ENCODE measurements around the gene SLC35B1.
"Not testable (repeated sequence)": the region's sequence is repeated elsewhere in the genome, so short reads cannot be mapped to it uniquely, and the experiment has no call there.

Gene SLC35B1

DNA sequence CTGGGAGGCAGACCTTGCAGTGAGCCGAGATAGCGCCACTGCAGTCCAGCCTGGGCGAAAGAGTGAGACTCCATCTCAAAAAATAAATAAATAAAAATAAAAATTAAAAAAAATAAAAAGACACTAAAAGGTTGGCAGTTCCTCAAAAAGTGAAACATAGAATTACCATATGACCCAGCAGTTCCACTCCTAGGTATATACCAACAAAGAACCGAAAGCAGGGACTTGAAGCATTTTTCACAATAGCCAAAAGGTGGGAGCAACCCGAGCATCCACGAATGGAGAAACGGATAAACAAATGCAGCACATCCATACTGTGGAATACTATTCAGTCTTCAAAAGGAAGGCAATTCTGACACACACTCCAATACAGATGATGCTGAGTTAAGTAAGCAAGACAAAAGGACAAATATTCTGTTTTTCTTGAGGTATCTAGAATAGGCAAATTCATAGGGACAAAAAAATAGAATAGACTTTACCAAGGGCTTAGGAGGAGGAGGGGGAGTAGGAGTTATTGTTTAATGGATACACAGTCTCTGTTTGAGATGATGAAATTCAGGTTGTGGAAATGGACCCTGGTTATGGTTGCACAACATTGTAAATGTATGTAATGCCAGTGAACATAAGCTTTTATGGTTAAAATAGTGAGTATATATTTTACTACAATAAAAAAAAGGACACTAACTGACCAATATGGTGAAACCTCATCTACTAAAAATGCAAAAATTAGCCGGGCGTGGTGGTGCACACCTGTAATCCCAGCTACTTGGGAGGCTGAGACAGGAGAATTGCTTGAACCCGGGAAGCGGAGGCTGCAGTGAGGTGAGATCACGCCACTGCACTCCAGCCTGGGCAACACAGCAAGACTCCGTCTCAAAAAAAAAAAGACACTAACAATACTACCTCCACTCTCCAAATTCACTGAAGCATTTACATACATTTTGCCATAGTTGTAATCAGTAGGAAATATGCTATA lies 27.0 kb upstream of the SLC35B1 start:
- ATAC-seq, result no peak

DNA sequence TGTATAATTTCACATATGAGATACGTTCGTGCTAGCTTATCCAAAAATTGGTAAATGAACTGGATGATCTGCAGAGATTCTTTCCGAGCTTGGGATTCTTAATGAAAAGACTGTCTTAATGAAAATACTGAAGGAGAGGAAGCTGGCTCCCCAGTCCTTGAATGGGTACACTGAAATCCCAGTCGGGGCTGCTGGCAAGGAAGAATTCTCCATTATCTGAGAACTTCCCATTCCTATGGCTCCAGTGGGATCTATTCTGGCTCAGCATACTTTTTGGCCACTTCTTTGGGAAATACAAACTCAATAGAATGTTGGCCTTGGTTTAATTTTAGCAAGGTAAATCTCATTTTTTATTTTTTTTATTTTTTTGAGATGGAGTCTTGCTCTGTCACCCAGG lies 23.7 kb upstream of the SLC35B1 start:
- no peak for ATAC-seq

DNA sequence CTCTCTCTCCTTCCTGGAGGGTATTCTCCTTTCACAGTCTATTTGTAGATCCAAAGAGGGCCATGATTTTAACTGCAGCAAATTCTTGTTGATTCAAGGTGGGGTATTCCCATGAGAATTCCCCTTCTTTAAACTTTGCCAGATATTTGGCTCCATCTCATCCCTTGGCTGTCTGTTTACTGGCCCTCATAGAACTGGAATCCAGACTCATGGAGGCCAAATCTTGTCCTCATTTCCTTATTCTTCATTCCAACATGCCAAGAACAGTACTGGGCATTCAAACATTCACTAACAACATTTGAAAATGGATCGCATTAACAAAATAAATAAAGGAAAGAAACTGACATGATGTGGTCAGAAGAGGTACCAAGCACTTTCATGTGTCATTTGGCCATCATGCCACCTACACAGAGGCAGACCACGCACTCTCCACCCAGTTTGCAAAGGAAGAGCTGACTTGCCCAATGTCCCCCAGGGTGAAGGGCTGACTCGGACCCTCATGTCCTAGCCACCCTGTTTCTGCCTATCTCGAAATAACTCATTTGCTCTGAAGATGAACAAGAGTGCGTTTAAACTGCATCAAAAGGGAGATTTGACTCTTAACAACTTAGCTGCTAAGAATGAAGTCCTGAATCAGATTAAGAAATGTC lies 23.1 kb upstream of the SLC35B1 start:
- no peak for ATAC-seq

DNA sequence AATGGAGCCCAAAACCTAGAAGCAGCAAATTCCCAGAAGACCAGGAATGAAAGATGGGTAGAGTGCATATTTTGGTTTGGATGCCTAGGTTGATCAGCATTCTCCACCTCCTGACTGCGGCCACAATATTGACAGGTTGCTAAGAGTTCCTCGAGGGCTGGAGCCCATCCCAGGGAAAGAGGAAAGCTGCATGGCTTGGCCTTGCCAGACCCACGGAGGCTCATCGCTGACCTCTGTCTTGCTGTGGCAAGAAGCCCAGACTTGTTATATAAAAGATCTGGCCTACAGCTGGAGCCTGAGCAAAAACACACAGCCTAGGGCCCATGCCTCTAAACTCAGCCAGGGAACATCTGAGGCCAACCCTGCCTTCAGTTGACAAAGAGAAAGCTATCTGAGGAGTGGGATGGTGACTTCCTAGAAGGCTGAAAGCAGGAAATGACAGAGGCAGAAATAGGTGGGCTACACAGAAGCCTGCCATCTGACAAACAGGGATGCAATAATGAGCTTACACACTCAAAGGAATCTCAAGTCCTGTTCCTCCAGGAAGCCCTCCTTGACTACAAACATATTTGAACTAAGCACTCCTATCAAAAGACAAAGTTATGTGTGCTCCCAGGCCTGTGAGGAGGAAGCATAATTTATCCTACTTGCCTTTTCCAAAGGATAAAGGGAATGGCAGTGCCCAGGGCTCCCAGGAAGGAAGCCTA lies 22.5 kb upstream of the SLC35B1 start:
- no peak for ATAC-seq

DNA sequence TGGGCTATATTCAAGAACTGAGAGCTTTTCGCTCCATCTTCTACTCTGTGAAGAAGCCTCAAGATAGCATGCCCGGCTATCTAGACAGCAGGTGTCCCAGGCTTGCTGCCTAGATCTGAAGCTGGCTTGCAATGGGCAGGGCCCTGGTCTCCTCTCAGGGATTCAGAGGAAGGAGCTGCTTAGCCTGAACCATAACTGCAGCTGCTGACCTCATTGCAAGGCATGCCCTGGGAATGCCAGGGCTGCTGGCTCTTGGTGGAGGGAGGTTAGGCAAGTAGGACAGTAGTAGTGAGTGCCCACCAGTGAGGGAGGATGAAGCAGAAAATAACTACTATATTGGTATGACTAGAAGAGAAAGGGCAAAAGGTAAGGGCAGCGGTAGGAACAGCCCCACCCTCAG lies 21.3 kb upstream of the SLC35B1 start:
- no peak for ATAC-seq

DNA sequence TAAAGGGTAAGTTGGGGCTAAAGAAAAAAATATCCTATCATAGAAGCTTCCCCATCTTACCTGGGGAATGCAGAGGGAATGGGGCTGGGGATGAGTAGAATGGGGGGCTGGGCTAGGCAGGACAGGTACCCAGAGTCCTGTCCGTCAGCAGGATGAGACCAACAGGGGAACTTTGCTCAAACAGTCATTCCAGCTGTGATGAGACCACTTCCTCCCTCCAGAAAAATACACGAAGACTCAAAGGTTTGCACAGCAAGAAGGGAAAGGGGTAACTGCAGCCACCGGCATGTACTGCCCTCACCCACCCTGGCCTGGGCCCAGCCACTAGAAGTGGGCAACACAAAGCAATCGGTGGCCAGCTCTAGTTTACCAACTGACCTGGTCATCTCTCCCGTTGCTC lies 20.7 kb upstream of the SLC35B1 start:
- no peak for ATAC-seq

DNA sequence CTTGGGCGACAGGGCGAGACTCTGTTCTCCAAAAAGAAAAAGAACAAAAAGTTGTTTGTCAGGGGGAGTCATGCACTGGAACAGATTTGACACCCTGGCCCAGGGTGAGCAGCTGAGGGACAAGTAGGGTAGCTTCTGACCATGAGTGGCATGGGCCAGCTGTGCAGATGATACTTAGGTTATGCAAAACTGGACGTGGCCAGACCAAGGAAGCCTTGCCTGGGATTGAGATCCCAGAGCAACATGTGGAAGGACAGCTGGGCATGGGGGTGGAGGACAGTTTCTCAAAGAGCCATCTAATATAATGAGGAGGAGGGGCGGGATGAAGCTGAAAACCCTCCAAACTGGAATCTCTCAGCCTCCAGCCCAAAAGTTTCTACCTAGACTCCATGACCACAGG lies 19.6 kb upstream of the SLC35B1 start:
- no peak for ATAC-seq

DNA sequence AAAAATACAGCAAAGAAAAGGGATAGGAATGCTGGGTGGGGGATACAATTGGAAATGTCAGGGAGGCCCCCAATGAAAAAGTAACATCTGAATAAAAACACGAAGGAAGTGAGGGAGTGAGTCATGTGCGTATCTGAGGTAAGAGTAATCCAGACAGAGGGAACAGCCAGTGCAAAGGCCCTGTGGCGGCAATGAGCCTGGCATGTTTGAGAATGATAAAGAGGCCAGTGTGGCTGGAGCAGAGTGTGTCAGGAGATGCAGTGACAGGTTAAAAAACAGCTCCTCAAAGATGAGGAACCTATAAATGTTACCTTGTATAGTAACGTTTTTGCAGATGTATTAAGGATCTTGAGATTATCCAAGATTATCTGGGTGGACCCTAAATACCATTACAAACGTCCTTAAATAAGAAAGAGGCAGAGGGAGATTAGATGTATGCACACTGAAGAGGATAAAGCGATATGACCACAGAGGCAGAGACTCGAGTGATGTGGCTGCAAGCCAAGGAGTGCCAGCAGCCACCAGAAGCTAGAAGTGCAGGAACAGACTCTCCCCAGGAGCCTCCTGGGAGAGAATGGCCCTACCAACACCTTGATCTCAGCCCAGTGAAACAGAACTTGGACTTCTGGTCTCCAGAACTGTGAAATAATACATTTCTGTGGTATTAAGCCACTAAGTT lies 17.8 kb upstream of the SLC35B1 start:
- ATAC-seq, result no peak

DNA sequence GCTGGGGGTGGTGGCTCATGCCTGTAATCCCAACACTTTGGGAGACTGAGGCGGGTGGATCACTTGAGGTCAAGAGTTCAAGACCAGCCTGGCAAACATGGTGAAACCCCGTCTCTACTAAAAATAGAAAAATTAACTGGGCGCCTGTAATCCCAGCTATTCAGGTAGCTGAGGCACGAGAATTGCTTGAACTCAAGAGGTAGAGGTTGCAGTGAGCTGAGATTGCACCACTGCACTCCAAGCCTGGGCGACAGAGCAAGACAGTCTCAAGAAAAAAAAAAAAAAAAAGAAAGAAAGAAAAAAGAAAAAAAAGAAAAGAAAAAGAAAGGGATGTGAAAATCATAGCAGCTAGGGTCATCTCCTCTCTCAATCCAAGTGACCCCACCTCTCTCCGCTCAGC lies 16.8 kb upstream of the SLC35B1 start:
- ATAC-seq, result not testable (repeated sequence)

DNA sequence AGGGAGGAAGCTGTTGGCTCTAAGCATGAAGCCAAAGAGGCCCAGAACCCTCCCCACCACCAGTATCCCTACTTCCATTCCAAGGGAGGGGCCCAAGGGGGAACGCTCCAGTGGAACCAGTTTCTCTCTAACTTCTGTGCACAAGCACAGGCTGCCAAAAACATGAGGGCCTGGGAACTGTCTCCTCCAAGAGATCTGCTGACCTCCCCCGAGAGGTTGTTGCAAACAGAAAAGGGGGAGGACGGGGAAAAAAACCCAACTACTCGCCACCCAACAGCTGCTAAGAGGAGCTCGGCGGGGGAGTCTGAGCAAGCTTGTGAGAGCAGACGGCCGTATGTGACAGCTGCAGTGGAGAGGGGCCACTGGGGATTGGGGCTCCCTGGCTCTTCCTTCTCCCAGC lies 15.7 kb upstream of the SLC35B1 start:
- ATAC-seq, result no peak

DNA sequence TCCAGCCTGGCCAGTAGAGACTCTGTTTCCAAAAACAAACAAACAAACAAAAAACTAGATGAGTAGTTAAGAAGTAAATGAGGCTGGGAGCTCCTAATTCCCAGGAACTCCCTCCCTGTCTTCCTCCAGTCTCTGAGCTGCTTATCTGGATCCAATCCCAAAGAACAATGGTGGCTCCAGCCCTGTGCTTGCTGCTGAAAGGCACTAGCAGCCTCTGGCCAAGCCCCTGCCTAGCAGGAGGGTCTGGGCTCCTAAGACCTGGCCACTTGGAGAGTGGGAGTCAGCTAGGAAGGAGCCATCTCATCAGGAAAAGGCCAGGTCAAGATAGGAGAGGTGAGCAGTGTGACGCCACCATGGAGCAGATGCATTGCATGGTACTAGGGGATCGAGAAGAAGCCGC lies 14.3 kb upstream of the SLC35B1 start:
- no peak for ATAC-seq

DNA sequence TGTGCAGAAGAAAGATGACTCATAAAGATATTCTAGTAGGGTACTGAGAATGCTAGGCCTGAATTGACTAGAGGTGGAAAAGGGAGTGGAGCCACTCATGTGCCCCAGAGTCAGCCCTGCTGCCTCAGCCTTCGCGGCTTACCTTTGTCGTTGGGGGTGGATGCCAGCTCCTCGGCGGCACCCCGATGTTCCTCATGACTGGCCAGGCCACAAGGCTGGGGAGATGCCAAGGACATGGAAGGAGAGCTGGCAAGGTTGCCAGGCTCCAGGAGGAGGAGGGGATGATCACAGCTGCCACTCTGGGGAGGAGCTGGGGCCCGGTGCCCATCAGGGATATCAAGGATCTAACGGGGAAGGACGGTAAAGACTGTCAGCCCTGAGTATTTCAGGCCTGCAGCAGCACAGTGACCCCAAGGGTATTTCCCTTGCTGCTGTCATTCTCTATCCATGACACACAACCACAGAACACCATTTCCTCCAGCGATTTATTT lies 9.7 kb upstream of the SLC35B1 start:
- ATAC-seq, result peak; percentile 77 to 81

DNA sequence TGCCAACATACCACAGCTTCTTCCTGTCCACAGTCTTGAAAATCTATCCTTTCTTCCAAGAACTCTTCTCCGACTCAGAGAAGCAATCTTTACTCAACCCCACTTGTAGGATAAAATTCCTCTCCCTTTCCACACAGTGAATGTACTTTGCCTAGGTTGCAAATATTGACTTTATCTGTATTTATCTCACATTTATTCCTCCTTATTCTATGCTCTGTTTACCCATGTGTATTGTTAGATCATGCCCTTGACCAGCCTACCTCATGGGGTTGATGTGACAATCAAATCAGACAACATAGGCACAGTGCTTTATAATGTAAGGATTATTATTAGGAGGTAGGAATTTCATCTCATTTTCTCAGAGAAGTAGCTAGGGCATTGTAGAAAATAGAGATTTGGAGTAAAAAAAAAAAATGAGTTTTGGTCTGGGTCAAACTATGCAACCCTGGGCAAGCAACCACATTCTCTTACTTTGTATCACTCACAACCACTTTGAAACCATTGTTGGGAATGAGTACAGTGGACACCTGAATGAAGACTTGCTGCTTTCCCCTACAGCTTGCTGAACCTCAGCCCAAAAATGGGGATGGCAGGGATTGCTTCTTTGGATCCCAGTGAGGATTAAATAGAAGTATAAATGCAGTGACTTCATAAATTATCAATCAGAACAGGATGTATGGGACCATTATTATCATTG lies 9.1 kb upstream of the SLC35B1 start:
- no peak for ATAC-seq

DNA sequence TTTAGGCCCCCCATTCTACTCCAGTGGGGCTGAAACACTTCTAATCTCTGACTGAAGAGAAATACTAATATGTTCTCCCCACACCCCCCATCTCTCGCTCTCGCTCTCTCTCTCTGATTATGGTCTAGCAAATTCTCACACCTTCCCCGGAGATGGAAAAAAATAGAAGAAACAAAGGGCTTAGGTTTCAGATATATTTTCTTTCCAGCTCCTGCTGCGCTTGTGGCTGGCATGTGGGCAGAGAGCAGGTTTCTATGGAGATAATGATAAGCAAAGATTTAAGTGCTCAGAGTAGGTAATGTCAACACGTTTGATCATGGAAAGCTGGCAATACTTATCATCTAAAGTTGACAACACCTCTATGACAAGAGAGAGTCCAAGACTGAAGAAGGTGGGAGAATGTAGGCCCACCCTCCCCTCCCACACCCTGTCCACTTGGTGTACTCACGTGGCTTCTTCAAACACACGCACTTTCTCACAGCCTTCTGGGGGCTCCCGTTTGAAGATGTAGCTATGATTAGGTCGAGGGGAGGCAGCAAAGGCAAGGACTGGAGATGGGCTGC lies 8.0 kb upstream of the SLC35B1 start:
- ATAC-seq, result peak; percentile 48 to 56

DNA sequence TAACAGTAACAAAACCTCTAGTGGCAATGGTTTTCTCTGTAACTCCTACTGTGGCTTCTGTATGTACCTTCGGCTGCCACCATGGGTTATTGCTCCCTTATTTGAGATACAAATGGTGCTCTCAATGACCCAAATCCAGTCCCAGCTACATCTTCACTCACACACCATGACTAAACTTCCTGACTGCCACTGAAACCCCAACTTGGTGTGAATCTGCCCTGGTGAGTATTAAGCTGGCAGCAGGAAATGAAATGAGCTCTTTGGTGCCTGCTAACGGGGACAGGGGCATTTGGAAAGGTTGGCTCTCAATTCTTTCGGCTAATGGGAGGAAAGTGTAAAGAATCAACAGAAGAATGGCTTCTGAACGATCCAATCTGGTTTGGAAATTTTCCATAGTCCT lies 7.5 kb upstream of the SLC35B1 start:
- peak; percentile 60 to 65 for ATAC-seq

DNA sequence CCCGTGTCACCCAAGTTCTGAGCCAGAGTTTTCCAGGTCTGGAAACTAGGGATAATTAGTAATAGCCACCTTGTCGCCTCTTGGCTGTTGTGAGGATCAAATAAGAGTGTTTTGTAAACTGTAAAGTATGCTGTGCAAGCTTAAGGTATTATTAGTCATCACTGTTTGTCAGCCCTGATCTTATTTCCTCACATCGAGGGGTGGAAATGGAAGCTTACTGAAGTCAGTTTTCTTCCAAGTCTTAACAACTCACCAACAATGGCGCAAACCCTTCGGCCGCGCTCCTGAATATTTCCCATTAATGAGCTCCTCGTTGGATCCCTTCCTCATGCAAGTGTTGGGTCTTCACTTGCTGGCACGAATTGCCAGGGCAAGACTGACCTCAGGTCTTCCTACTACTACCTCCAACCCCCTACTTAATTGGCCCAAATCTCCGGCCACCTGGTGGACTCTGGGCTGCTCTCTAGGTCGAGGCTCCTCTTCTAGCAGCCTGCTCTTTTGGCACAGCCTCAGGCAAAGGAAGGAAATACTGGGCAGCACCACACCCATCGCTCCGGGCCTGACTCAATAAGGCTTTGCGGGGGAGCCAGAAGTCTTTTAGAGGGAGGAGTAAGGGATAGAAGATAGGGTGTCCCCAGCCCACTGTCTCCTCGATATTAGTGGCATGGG lies 885 bp upstream of the SLC35B1 start:
- ATAC-seq, result peak; percentile 9 to 10

DNA sequence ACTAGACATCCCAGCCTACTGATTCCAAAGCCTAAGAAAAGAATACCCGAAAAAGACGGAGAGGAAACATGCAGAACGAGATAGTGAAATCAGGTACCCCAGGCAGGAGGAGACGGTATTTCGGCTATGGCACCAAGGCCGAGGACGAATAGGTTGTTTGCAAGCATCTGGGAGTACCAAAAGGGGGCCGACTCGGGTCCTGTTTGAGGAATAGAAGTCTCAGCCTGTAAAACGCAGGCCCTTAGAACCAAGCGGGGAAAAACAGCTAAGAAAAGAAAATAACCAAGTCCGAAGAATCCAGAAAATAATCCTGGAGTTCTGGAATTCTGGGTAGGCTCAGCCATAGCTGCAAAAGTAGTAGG lies 537 bp downstream of the SLC35B1 start:
- ATAC-seq, result no peak

DNA sequence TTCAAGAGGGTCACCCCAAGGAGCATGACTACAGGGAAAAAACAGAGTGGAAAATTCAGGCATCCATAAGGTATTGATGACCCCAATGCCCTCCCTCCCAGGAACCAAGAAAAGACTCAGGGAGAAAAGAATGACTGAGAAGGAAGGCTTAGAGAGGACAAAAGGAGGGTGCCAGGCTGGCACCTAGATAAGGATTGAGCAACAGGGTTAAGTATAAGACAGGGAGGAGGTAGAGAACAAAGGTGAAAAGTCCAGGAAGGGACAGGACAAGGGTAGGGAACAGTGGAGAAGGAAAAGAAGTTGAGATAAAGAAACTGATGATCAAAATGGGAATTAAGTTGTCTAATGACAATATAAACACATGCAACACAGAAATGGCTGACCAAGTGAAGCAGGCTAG lies 2.5 kb downstream of the SLC35B1 start:
- ATAC-seq, result no peak

DNA sequence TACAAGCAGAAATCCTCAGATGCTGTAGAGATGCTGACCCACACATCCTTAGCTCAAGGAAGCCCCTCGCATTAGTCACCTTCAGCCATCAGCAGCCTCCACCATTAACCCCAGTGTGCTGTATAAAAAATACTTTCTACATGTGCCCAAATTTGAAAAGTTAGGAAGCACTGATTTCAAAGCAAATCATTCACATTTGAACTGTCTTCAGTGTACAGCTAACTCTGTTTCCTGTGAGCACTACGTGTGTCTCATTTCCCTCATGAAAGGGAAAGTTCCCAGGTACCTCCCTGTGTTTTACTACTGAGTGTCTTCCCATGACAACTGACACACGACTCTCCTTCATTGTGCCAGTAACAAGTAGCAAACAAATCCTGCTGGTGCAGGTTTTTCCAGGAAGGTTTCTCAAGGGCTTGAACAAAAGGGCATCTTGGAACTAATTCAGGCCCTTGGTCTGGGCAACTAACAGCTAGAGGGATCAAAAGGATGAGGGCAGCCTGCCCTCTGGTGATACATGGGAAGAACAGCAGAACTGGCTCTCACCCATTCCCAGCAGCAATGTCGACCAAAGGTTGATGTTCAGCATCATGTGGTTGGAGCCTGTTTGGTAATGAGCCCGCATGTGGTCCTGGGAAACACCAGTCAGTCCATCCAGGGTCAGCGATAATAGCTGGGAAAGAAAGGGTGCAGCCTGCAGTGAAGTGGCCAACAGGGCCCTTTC lies 4.0 kb downstream of the SLC35B1 start:
- ATAC-seq, result no peak

DNA sequence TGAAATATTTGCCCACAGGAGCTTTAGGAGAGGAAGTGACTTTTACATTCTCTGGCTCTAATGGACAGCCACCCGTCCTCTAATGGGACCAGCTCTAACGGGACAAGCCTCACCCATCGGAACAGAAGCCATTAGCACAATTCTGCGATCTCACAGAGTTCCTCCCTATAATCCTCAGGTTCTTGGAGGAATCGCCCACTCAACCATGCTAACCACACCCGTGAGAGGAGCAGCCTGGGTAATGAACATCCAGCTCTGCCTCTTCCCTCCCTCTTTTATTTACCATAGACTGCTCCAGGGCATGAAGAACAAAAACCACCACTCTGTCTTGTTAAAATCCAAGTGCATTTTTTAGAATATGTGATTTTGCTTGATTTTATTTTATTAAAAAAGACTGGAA lies 6.8 kb downstream of the SLC35B1 start:
- no peak for ATAC-seq

All from activated CD4-positive, CD25-positive, alpha-beta regulatory T cell treated with anti-CD3 and anti-CD28 coated beads, Interleukin-2, amount 50 U/mL, for 24 hours (primary cell).